IMR-90 (cell line): ENCODE measurements around the gene CLEC4G. TPM values are rescaled to one million over a fixed set of nuclear protein-coding genes. Genes with fewer than 3 reads are reported as not detected.

ENCODE experiments used
- ATAC-seq: fragments of 200-7000 bp; cut with Tn5 transposase; 2 replicates; pipeline ENCODE4 v1.9.1; 2020; ENCODE audit warnings: low read depth, mild to moderate bottlenecking, moderate library complexity
- BruUV-seq: library from RNA; stranded (reverse); fragments of 400-500 nt; replicated peaks from 2 replicates; lab custom pipeline; 2021; lab: Mats Ljungman, UMichigan
- CTCF ChIA-PET: fragments of 300-600 bp; formaldehyde crosslinking; extraction: SDS; loops from one replicate; lab custom pipeline; 2021; ENCODE audit warnings: antibody characterized with exemption; lab: Yijun Ruan, JAX
- POLR2A ChIA-PET: fragments of 300-600 bp; sonication (Branson Sonifier 250); formaldehyde crosslinking; loops from one replicate; lab custom pipeline; 2022; ENCODE audit warnings: antibody characterized with exemption; ENCODE audit not compliant: unreplicated experiment; lab: Charles Lee
- DNase-seq: peaks from one replicate; pipeline ENCODE4 v3.0.0; 2013
- H2AFZ ChIP-seq: replicated peaks from 2 replicates; pipeline ENCODE3; 2013; ENCODE audit warnings: low read length, mild to moderate bottlenecking; ENCODE audit not compliant: poor library complexity
- H2AK5ac ChIP-seq: 2 replicates; pipeline ENCODE4 v1.6.1; 2013; ENCODE audit warnings: low read depth, low read length, inconsistent platforms
- H2AK9ac ChIP-seq: replicated peaks from 2 replicates; pipeline ENCODE3; 2013; ENCODE audit warnings: mild to moderate bottlenecking, low read depth, low read length, moderate library complexity; ENCODE audit not compliant: poor library complexity
- H2BK120ac ChIP-seq: 2 replicates; pipeline ENCODE4 v1.6.1; 2013; ENCODE audit warnings: low read depth, low read length, inconsistent platforms
- H2BK15ac ChIP-seq: 3 replicates; pipeline ENCODE4 v1.6.1; 2013; ENCODE audit warnings: low read depth, low read length, inconsistent platforms
- H2BK20ac ChIP-seq: 2 replicates; pipeline ENCODE4 v1.6.1; 2013; ENCODE audit warnings: low read depth, mild to moderate bottlenecking, inconsistent platforms, low read length, moderate library complexity
- H2BK5ac ChIP-seq: 2 replicates; pipeline ENCODE4 v1.6.1; 2013; ENCODE audit warnings: mild to moderate bottlenecking, low read depth, low read length, inconsistent platforms; ENCODE audit not compliant: poor library complexity, severe bottlenecking
- H3K14ac ChIP-seq: replicated peaks from 2 replicates; pipeline ENCODE4 v1.6.1; 2013; ENCODE audit warnings: low read depth, low read length, inconsistent platforms
- H3K18ac ChIP-seq: 2 replicates; pipeline ENCODE4 v1.6.1; 2013; ENCODE audit warnings: low read depth, low read length, control low read depth
- H3K23ac ChIP-seq: 2 replicates; pipeline ENCODE4 v1.6.1; 2013; ENCODE audit warnings: low read depth, low read length, inconsistent platforms
- H3K27ac ChIP-seq: 2 replicates; pipeline ENCODE4 v1.5.1; 2013; ENCODE audit warnings: mild to moderate bottlenecking, control low read depth, low read length; ENCODE audit not compliant: insufficient read depth
- H3K27me3 ChIP-seq: 2 replicates; pipeline ENCODE4 v1.6.1; 2013; ENCODE audit warnings: low read length; ENCODE audit not compliant: control insufficient read depth, insufficient read depth
- H3K36me3 ChIP-seq: 2 replicates; pipeline ENCODE4 v1.6.1; 2013; ENCODE audit warnings: low read length, mixed read lengths; ENCODE audit not compliant: control insufficient read depth, insufficient read depth
- H3K4ac ChIP-seq: 2 replicates; pipeline ENCODE4 v1.6.1; 2013; ENCODE audit warnings: low read depth, low read length, inconsistent platforms
- H3K4me1 ChIP-seq: 2 replicates; pipeline ENCODE4 v1.6.1; 2013; ENCODE audit warnings: low read length, mixed read lengths; ENCODE audit not compliant: control insufficient read depth, insufficient read depth
- H3K4me2 ChIP-seq: 2 replicates; pipeline ENCODE4 v1.6.1; 2013; ENCODE audit warnings: low read depth, mild to moderate bottlenecking, control low read depth, low read length, moderate library complexity
- H3K4me3 ChIP-seq: 2 replicates; pipeline ENCODE4 v1.5.1; 2013; ENCODE audit warnings: low read depth, mild to moderate bottlenecking, control low read depth, low read length, moderate library complexity; ENCODE audit not compliant: insufficient read depth
- H3K56ac ChIP-seq: 2 replicates; pipeline ENCODE4 v1.6.1; 2013; ENCODE audit warnings: low read length, inconsistent platforms; ENCODE audit not compliant: insufficient read depth; ENCODE audit errors: extremely low read depth
- H3K79me1 ChIP-seq, 2 experiments: 2 replicates each; pipeline ENCODE4 v1.6.1; 2013; ENCODE audit warnings: low read length in 2 of 2, inconsistent platforms in 1 of 2, low read depth in 1 of 2
- H3K9ac ChIP-seq: 2 replicates; pipeline ENCODE4 v1.6.1; 2013; ENCODE audit warnings: low read depth, low read length, control low read depth
- H3K9me1 ChIP-seq: 2 replicates; pipeline ENCODE4 v1.6.1; 2013; ENCODE audit warnings: low read length, inconsistent platforms; ENCODE audit not compliant: insufficient read depth
- H3K9me3 ChIP-seq: 2 replicates; pipeline ENCODE4 v1.6.1; 2013; ENCODE audit warnings: low read length; ENCODE audit not compliant: control insufficient read depth, insufficient read depth
- H4K20me1 ChIP-seq: 2 replicates; pipeline ENCODE4 v1.6.1; 2013; ENCODE audit warnings: low read length, inconsistent platforms; ENCODE audit not compliant: insufficient read depth
- H4K5ac ChIP-seq: 2 replicates; pipeline ENCODE4 v1.6.1; 2013; ENCODE audit warnings: mild to moderate bottlenecking, low read depth, low read length, control low read depth
- H4K8ac ChIP-seq, 2 experiments: 2 replicates each; pipeline ENCODE4 v1.6.1; 2013; ENCODE audit warnings: low read depth in 2 of 2, low read length in 2 of 2, control low read depth in 1 of 2, inconsistent platforms in 1 of 2
- H4K91ac ChIP-seq: 2 replicates; pipeline ENCODE4 v1.6.1; 2013; ENCODE audit warnings: low read depth, low read length, inconsistent platforms; ENCODE audit not compliant: insufficient read depth
- CHD1 ChIP-seq: IDR thresholded peaks from 2 replicates; pipeline ENCODE4 v1.6.1; 2012; ENCODE audit warnings: low read depth, low read length, improper control_type of control experiment
- NFE2L2 ChIP-seq: fragments of 150-350 bp; IDR thresholded peaks from 2 replicates; pipeline ENCODE4 v1.6.1; 2016; ENCODE audit warnings: low read depth, mild to moderate bottlenecking, low read length
- WGBS, 2 experiments: methylation state at CpG; one replicate each; pipeline versions ENCODE4 v1.1.5 to v1.1.7; 2013; ENCODE audit warnings: missing lambda C conversion rate in 2 of 2; ENCODE audit not compliant: insufficient read length in 1 of 2; ENCODE audit errors: extremely low coverage in 2 of 2; 5-methylcytosine and 5-hydroxymethylcytosine counted together
- dilution Hi-C: fragments of 300-500 bp; cut with HindIII; formaldehyde crosslinking; loops from one replicate; pipeline ENCODE4 v1.14.3; 2018; ENCODE audit warnings: low sequenced_read_pairs; ENCODE audit not compliant: unreplicated experiment
- in situ Hi-C: fragments of 300-500 bp; cut with MboI; formaldehyde crosslinking; loops from 3 replicates; pipeline ENCODE4 v1.14.3; 2019; ENCODE audit warnings: low sequenced_read_pairs, inconsistent platforms, mixed read lengths
- intact Hi-C: fragments of 100-400 bp; cut with micrococcal nuclease; formaldehyde crosslinking; loops from 2 replicates; pipeline ENCODE4 v1.10.0; 2022
- polyA plus RNA-seq, 3 experiments: library from polyadenylated mRNA; depleted of rRNA; stranded (reverse); fragments of >200 nt; gene quantifications; 2 replicates each; pipeline ENCODE4 v1.2.3, GENCODE V29; 2012; ENCODE audit warnings: low replicate concordance in 1 of 3
- total RNA-seq: library from RNA; depleted of rRNA; stranded (reverse); fragments of >200 nt; gene quantifications from 2 replicates; pipeline ENCODE4 v1.2.3, GENCODE V29; 2012

The CLEC4G gene
- total and polyA plus RNA-seq, 2 of the 4 experiments (the other 2 are of a cell fraction) = not detected

GRCh38 chr19:7705387-7706187 is 26.3 kb downstream of the CLEC4G start:
- Histone ChIP-seq H4K5ac (no peak overlapping the region), H3K9ac (no peak overlapping the region), H3K36me3 (no peaks in the 10 kb centered on the region), H3K4me2 (no peak overlapping the region), H2BK20ac (no peak overlapping the region), H3K56ac (no peak overlapping the region), H3K14ac (no peak overlapping the region), H3K4ac (no peak overlapping the region), H3K79me1 (no peaks in the 10 kb centered on the region), H3K4me1 (no peaks in the 10 kb centered on the region), H3K23ac (no peak overlapping the region), H4K8ac (no peak overlapping the region), H2BK15ac (no peak overlapping the region), H4K91ac (no peak overlapping the region), H2AK5ac (no peak overlapping the region), H2AFZ (no peak overlapping the region), H3K27me3 (peaks cover 10% of the 10 kb centered on the region; the same call in 1 of the 2 replicates), H3K9me3 (no peaks in the 10 kb centered on the region), H2AK9ac (no peak overlapping the region), H2BK120ac (no peak overlapping the region), H2BK5ac (no peak overlapping the region), H3K18ac (no peak overlapping the region), H3K27ac (no peak overlapping the region), H4K20me1 (no peaks in the 10 kb centered on the region), H3K4me3 (no peak overlapping the region), H3K9me1 (no peaks in the 10 kb centered on the region)
- CTCF ChIA-PET = no interaction called here
- intact Hi-C loops = no loop called here
- ATAC-seq (no peak), DNase-seq (no peak)
- 40% methylated on average over 2 of the region's 24 CpGs; no CpG with 5 or more reads in 1 of the 2 experiments for WGBS, 2 experiments
- POLR2A ChIA-PET = interaction anchor here (0.6 kb wide), 1 partner anchor 299 kb away, joined by 3 read pairs; no protein-coding TSS in a partner anchor
- no peak for TF ChIP-seq CHD1
- TF ChIP-seq NFE2L2 = no peak
- in situ Hi-C loops = no loop called here
- no TSS peak for BruUV-seq
- dilution Hi-C loops = no loop called here
